Skin epidermis (tissue), 12 donors: Measurements from ENCODE around the gene COPB2.
"Not testable (repeated sequence)": the region's sequence is repeated elsewhere in the genome, so short reads cannot be mapped to it uniquely, and the experiment has no call there.

ENCODE experiments used
- H3K27ac ChIP-seq, 21 experiments: fragments of 200-600 bp; sonication (generic) in 11 of 21; one replicate each; pipeline ENCODE4 v1.5.0; 2020; ENCODE audit warnings: mild to moderate bottlenecking in 3 of 21, inconsistent platforms in 2 of 21, moderate library complexity in 2 of 21
- H3K4me3 ChIP-seq, 7 experiments: fragments of 200-600 bp; sonication (generic) in 2 of 7; one replicate each; pipeline ENCODE4 v1.5.0; 2020; ENCODE audit warnings: inconsistent platforms in 2 of 7, mild to moderate bottlenecking in 2 of 7, moderate library complexity in 1 of 7

Gene COPB2

GRCh38 chr3:139382291-139382690, 7.2 kb downstream of the COPB2 start:
- H3K4me3 ChIP-seq, H3K27ac ChIP-seq: not testable (repeated sequence)

- Histone ChIP-seq H3K4me3 (no peak overlapping the region), H3K27ac (no peak overlapping the region)
These were observed 8.9 kb downstream of the COPB2 start for GRCh38 chr3:139380575-139380974.

- Histone ChIP-seq H3K4me3 (no peak overlapping the region), H3K27ac (no peak overlapping the region)
These were observed 10.7 kb downstream of the COPB2 start for GRCh38 chr3:139378587-139379241.

GRCh38 chr3:139377378-139377777, 12.1 kb downstream of the COPB2 start:
- H3K4me3 ChIP-seq: no peak overlapping the region
- H3K27ac ChIP-seq: no peak overlapping the region

- Histone ChIP-seq H3K4me3 (no peak overlapping the region), H3K27ac (no peak overlapping the region)
These were observed 15.3 kb downstream of the COPB2 start for GRCh38 chr3:139374099-139374498.

GRCh38 chr3:139364549-139364948, 24.9 kb downstream of the COPB2 start:
- Histone ChIP-seq H3K4me3 (no peak overlapping the region), H3K27ac (no peak overlapping the region)

- Histone ChIP-seq H3K4me3 (no peak overlapping the region), H3K27ac (peak overlapping the region in 1 of 21 experiments; percentile 14)
These were observed 28.2 kb downstream of the COPB2 start for GRCh38 chr3:139361276-139361675.

GRCh38 chr3:139358841-139359562, 30.4 kb downstream of the COPB2 start:
- Histone ChIP-seq H3K27ac (no peak overlapping the region), H3K4me3 (no peak overlapping the region)

GRCh38 chr3:139357899-139358298, 31.5 kb downstream of the COPB2 start:
- Histone ChIP-seq H3K27ac (no peak overlapping the region), H3K4me3 (no peak overlapping the region)

GRCh38 chr3:139355891-139356290, 33.6 kb downstream of the COPB2 start:
- peak overlapping the region in 1 of 21 experiments; percentile 16 for H3K27ac ChIP-seq
- no peak overlapping the region for H3K4me3 ChIP-seq

GRCh38 chr3:139355476-139355875, 34.0 kb downstream of the COPB2 start:
- no peak overlapping the region for H3K4me3 ChIP-seq
- H3K27ac ChIP-seq: no peak overlapping the region

GRCh38 chr3:139354661-139355060, 34.8 kb downstream of the COPB2 start:
- H3K27ac ChIP-seq: peak overlapping the region in 1 of 21 experiments; percentile 53
- H3K4me3 ChIP-seq: no peak overlapping the region

GRCh38 chr3:139353920-139354556, 35.4 kb downstream of the COPB2 start:
- no peak overlapping the region for H3K27ac ChIP-seq
- H3K4me3 ChIP-seq: no peak overlapping the region

GRCh38 chr3:139346771-139347170, 42.7 kb downstream of the COPB2 start:
- Histone ChIP-seq H3K27ac (no peak overlapping the region), H3K4me3 (no peak overlapping the region)

- H3K27ac ChIP-seq: peak within 1 kb of the TSS; percentile 57 to 96 (median 92)
- peak within 1 kb of the TSS; percentile 66 to 92 (median 82) for H3K4me3 ChIP-seq
These were observed 45.3 kb downstream of the COPB2 start, which contains the start of gene MRPS22 for GRCh38 chr3:139343895-139344856. TSS of gene MRPS22 (plus strand) at chr3:139344020. CDS start at chr3:139344027, 7 bp downstream.

- no peak overlapping the region for H3K4me3 ChIP-seq
These were observed 47.4 kb downstream of the COPB2 start for GRCh38 chr3:139342054-139342453.

GRCh38 chr3:139340784-139341183, 48.7 kb downstream of the COPB2 start:
- Histone ChIP-seq H3K27ac (no peak overlapping the region), H3K4me3 (no peak overlapping the region)

More at GRCh38 chr3:139342054-139342453, 47.4 kb downstream of the COPB2 start:
- no peak overlapping the region for H3K27ac ChIP-seq

- H3K27ac ChIP-seq: no peak overlapping the region
- no peak overlapping the region for H3K4me3 ChIP-seq
These were observed 50.1 kb downstream of the COPB2 start for GRCh38 chr3:139339219-139339906.

- Histone ChIP-seq H3K4me3 (no peak overlapping the region), H3K27ac (no peak overlapping the region)
These were observed 51.0 kb downstream of the COPB2 start for GRCh38 chr3:139338405-139338804.
